Nephron (organoid): Measurements from ENCODE around the gene ADSL.
A peak's percentile ranks its signal among the peaks of the same experiment; 100 is the strongest.

ENCODE experiments used
- H3K27ac Mint-ChIP-seq, 3 experiments: 2 replicates each; pipeline ENCODE4 v1.8.0; 2020; ENCODE audit warnings: mixed read lengths in 3 of 3, mild to moderate bottlenecking in 2 of 3, moderate library complexity in 1 of 3
- H3K27me3 Mint-ChIP-seq: 2 replicates; pipeline ENCODE4 v1.8.0; 2021; ENCODE audit warnings: low read depth, mild to moderate bottlenecking, moderate library complexity, mixed read lengths
- H3K36me3 Mint-ChIP-seq: 2 replicates; pipeline ENCODE4 v1.8.0; 2020; ENCODE audit warnings: low read depth, mixed read lengths
- H3K4me1 Mint-ChIP-seq: 2 replicates; pipeline ENCODE4 v1.8.0; 2020; ENCODE audit warnings: mixed read lengths
- H3K4me3 Mint-ChIP-seq, 3 experiments: 2 replicates each; pipeline ENCODE4 v1.8.0; 2020; ENCODE audit warnings: mild to moderate bottlenecking in 3 of 3, mixed read lengths in 3 of 3, moderate library complexity in 2 of 3
- H3K9me3 Mint-ChIP-seq: 2 replicates; pipeline ENCODE4 v1.8.0; 2020; ENCODE audit warnings: mixed read lengths
- CTCF ChIP-seq, 3 experiments: fragments of 200-600 bp; sonication (generic); IDR thresholded peaks; one replicate each; pipeline ENCODE4 v1.5.0; 2021; ENCODE audit warnings: antibody characterized with exemption in 3 of 3; ENCODE audit not compliant: unreplicated experiment in 3 of 3

ADSL gene

GRCh38 chr22:40396882-40397281, 50.6 kb downstream of the ADSL start:
- TF ChIP-seq CTCF (IDR thresholded peaks at IDR 0.05; ENCODE audit: unreplicated experiment in 3 of 3), result no peak
- peaks cover 42% of the 10 kb centered on the region for H3K4me1 Mint-ChIP-seq
- H3K27ac Mint-ChIP-seq, result peak overlapping the region; percentile 95 to 99 (median 96)
- no peaks in the 10 kb centered on the region for H3K27me3 Mint-ChIP-seq
- H3K9me3 Mint-ChIP-seq, result no peaks in the 10 kb centered on the region
- peak overlapping the region; percentile 34 to 59 (median 35) for H3K4me3 Mint-ChIP-seq
- peaks cover 17% of the 10 kb centered on the region for H3K36me3 Mint-ChIP-seq

GRCh38 chr22:40397396-40397795, 51.1 kb downstream of the ADSL start:
- Mint-ChIP-seq H3K27ac (peak overlapping the region; percentile 95 to 99 (median 96)), H3K9me3 (no peaks in the 10 kb centered on the region), H3K36me3 (peaks cover 22% of the 10 kb centered on the region), H3K27me3 (no peaks in the 10 kb centered on the region), H3K4me3 (peak overlapping the region; percentile 22 to 65 (median 56)), H3K4me1 (peaks cover 42% of the 10 kb centered on the region)
- no peak for TF ChIP-seq CTCF (IDR thresholded peaks at IDR 0.05; ENCODE audit: unreplicated experiment in 3 of 3)

GRCh38 chr22:40399621-40400020, 53.3 kb downstream of the ADSL start:
- Mint-ChIP-seq H3K4me1 (peaks cover 54% of the 10 kb centered on the region), H3K4me3 (peak overlapping the region in 1 of 3 experiments; percentile 27), H3K36me3 (peaks cover 39% of the 10 kb centered on the region), H3K9me3 (no peaks in the 10 kb centered on the region), H3K27ac (peak overlapping the region; percentile 82 to 93 (median 84)), H3K27me3 (peaks cover 3% of the 10 kb centered on the region)
- no peak for TF ChIP-seq CTCF (IDR thresholded peaks at IDR 0.05; ENCODE audit: unreplicated experiment in 3 of 3)

- H3K4me1 Mint-ChIP-seq, result peaks cover 54% of the 10 kb centered on the region
These were observed 53.9 kb downstream of the ADSL start for GRCh38 chr22:40400159-40400558.

GRCh38 chr22:40401532-40401931, 55.2 kb downstream of the ADSL start:
- H3K36me3 Mint-ChIP-seq, result peaks cover 34% of the 10 kb centered on the region

More at GRCh38 chr22:40400159-40400558, 53.9 kb downstream of the ADSL start:
- Mint-ChIP-seq H3K36me3 (peaks cover 39% of the 10 kb centered on the region), H3K9me3 (no peaks in the 10 kb centered on the region), H3K4me3 (peak overlapping the region in 1 of 3 experiments; percentile 27), H3K27ac (peak overlapping the region; percentile 82 to 93 (median 84)), H3K27me3 (peaks cover 3% of the 10 kb centered on the region)
- no peak for TF ChIP-seq CTCF (IDR thresholded peaks at IDR 0.05; ENCODE audit: unreplicated experiment in 3 of 3)

More at GRCh38 chr22:40401532-40401931, 55.2 kb downstream of the ADSL start:
- no peak for TF ChIP-seq CTCF (IDR thresholded peaks at IDR 0.05; ENCODE audit: unreplicated experiment in 3 of 3)
- Mint-ChIP-seq H3K4me1 (peaks cover 46% of the 10 kb centered on the region), H3K9me3 (no peaks in the 10 kb centered on the region), H3K4me3 (no peak overlapping the region), H3K27me3 (peaks cover 3% of the 10 kb centered on the region), H3K27ac (no peak overlapping the region)
